Gastroesophageal sphincter (tissue), 4 donors: ENCODE data around the gene SLC9A3. TPM values are rescaled to one million over a fixed set of nuclear protein-coding genes. Genes with fewer than 3 reads are reported as not detected.

Experiments used
- ATAC-seq: fragments of 150-250 bp; one replicate; pipeline ENCODE4 v1.9.1; 2016; ENCODE audit warnings: mild to moderate bottlenecking, moderate library complexity
- H3K27ac ChIP-seq, 4 donors: fragments of 200-600 bp; sonication (generic) in 3 of 4; 1 replicate in 3 of 4; 2 replicates in 1 of 4; pipeline ENCODE4 v1.5.1; 2016 to 2019
- H3K27me3 ChIP-seq: fragments of 200-600 bp; sonication (generic); one replicate; pipeline ENCODE4 v1.5.1; 2019
- H3K36me3 ChIP-seq, 2 donors: fragments of 200-600 bp; sonication (generic); one replicate each; pipeline ENCODE4 v1.5.1; 2019; ENCODE audit warnings: control low read depth in 1 of 2
- H3K4me1 ChIP-seq, 3 donors: fragments of 200-600 bp; sonication (generic); 1 replicate in 2 of 3; 2 replicates in 1 of 3; pipeline ENCODE4 v1.5.1; 2016 to 2019; ENCODE audit warnings: control low read depth in 2 of 3
- H3K4me3 ChIP-seq, 2 donors: fragments of 200-600 bp; sonication (generic); one replicate each; pipeline ENCODE4 v1.5.1; 2019; ENCODE audit warnings: mild to moderate bottlenecking in 1 of 2, moderate library complexity in 1 of 2
- H3K9me3 ChIP-seq, 3 donors: fragments of 200-600 bp; sonication (generic); one replicate each; pipeline ENCODE4 v1.5.1; 2017 to 2019; ENCODE audit warnings: control low read depth in 2 of 3
- CTCF ChIP-seq, 4 experiments: fragments of 200-600 bp in 2 of 4; fragments of 450-650 bp in 2 of 4; sonication (generic) in 1 of 4; IDR thresholded peaks; one replicate each; pipeline ENCODE4 v1.5.1; 2017 to 2019; ENCODE audit warnings: antibody characterized with exemption in 4 of 4, mild to moderate bottlenecking in 2 of 4, moderate library complexity in 2 of 4
- EP300 ChIP-seq: sonication (generic); formaldehyde crosslinking; IDR thresholded peaks from one replicate; pipeline ENCODE4 v1.6.1; 2017; ENCODE audit warnings: antibody characterized with exemption, mild to moderate bottlenecking
- POLR2A ChIP-seq, 2 donors: fragments of 450-650 bp; IDR thresholded peaks; one replicate each; pipeline ENCODE4 v1.6.1; 2017; ENCODE audit warnings: antibody characterized with exemption in 2 of 2, mild to moderate bottlenecking in 2 of 2, moderate library complexity in 1 of 2
- POLR2AphosphoS5 ChIP-seq: sonication (generic); formaldehyde crosslinking; IDR thresholded peaks from one replicate; pipeline ENCODE4 v1.6.1; 2017; ENCODE audit warnings: antibody characterized with exemption
- WGBS, 2 donors: methylation state at CpG; one replicate each; pipeline ENCODE4 v1.1.5; 2018; ENCODE audit warnings: low coverage in 1 of 2; 5-methylcytosine and 5-hydroxymethylcytosine counted together
- total RNA-seq, 4 donors: library from RNA; depleted of rRNA; stranded (reverse); fragments of >200 nt; gene quantifications; one replicate each; pipeline ENCODE4 v1.1.0, GENCODE V29; 2016

SLC9A3 gene
- total RNA-seq, 4 donors from 2014 or later: 2.6 to 3.9 (median 2.8) TPM

GRCh38 chr5:514673-515072 is 9.6 kb downstream of the SLC9A3 start:
- ATAC-seq: no peak
- H3K9me3 ChIP-seq: no peaks in the 10 kb centered on the region
- WGBS, 2 donors: no CpG with 5 or more reads among the region's 8 CpGs
- H3K4me3 ChIP-seq: no peak overlapping the region
- no peak overlapping the region for H3K27ac ChIP-seq
- no peaks in the 10 kb centered on the region for H3K4me1 ChIP-seq
- H3K36me3 ChIP-seq: no peaks in the 10 kb centered on the region
- H3K27me3 ChIP-seq: peaks cover 83% of the 10 kb centered on the region
- TF ChIP-seq EP300 (no peak), POLR2A (IDR thresholded peaks at IDR 0.05) (no peak), POLR2AphosphoS5 (no peak), CTCF (IDR thresholded peaks at IDR 0.05) (no peak)

GRCh38 chr5:514101-514485 is 10.2 kb downstream of the SLC9A3 start:
- 70 to 74% methylated on average over 2 to 6 of the region's 12 CpGs for WGBS, 2 donors
- Histone ChIP-seq H3K4me3 (no peak overlapping the region), H3K27ac (no peak overlapping the region), H3K4me1 (no peaks in the 10 kb centered on the region), H3K9me3 (no peaks in the 10 kb centered on the region), H3K36me3 (no peaks in the 10 kb centered on the region), H3K27me3 (peaks cover 80% of the 10 kb centered on the region)
- TF ChIP-seq CTCF (IDR thresholded peaks at IDR 0.05) (no peak), POLR2AphosphoS5 (no peak), EP300 (no peak), POLR2A (IDR thresholded peaks at IDR 0.05) (no peak)
- no peak for ATAC-seq

GRCh38 chr5:513216-514100 is 10.8 kb downstream of the SLC9A3 start:
- no peak for TF ChIP-seq POLR2AphosphoS5
- TF ChIP-seq EP300: no peak
- TF ChIP-seq POLR2A (IDR thresholded peaks at IDR 0.05): no peak
- no peak for TF ChIP-seq CTCF (IDR thresholded peaks at IDR 0.05)
- Histone ChIP-seq H3K27ac (no peak overlapping the region), H3K9me3 (no peaks in the 10 kb centered on the region), H3K4me1 (no peaks in the 10 kb centered on the region), H3K36me3 (no peaks in the 10 kb centered on the region), H3K27me3 (peaks cover 76% of the 10 kb centered on the region), H3K4me3 (no peak overlapping the region)
- ATAC-seq: no peak
- WGBS, 2 donors: 50% methylated on average over 6 of the region's 31 CpGs; no CpG with 5 or more reads in 1 of the 2 donors

GRCh38 chr5:511476-511875 is 12.8 kb downstream of the SLC9A3 start:
- WGBS, 2 donors: 67 to 68% methylated on average over 7 to 11 of the region's 16 CpGs
- Histone ChIP-seq H3K27ac (no peak overlapping the region), H3K4me1 (no peaks in the 10 kb centered on the region), H3K4me3 (no peak overlapping the region), H3K9me3 (no peaks in the 10 kb centered on the region), H3K27me3 (peaks cover 67% of the 10 kb centered on the region), H3K36me3 (no peaks in the 10 kb centered on the region)
- TF ChIP-seq EP300: no peak
- no peak for TF ChIP-seq POLR2AphosphoS5
- no peak for TF ChIP-seq CTCF (IDR thresholded peaks at IDR 0.05)
- TF ChIP-seq POLR2A (IDR thresholded peaks at IDR 0.05): no peak
- no peak for ATAC-seq

- Histone ChIP-seq H3K4me3 (no peak overlapping the region), H3K4me1 (no peaks in the 10 kb centered on the region), H3K36me3 (no peaks in the 10 kb centered on the region), H3K27me3 (peaks cover 69% of the 10 kb centered on the region), H3K27ac (no peak overlapping the region), H3K9me3 (no peaks in the 10 kb centered on the region)
- no peak for ATAC-seq
- WGBS, 2 donors: 40% methylated on average over 2 of the region's 9 CpGs; no CpG with 5 or more reads in 1 of the 2 donors
- no peak for TF ChIP-seq POLR2AphosphoS5
- TF ChIP-seq POLR2A (IDR thresholded peaks at IDR 0.05): no peak
- TF ChIP-seq EP300: no peak
- no peak for TF ChIP-seq CTCF (IDR thresholded peaks at IDR 0.05)
Measured at GRCh38 chr5:510521-510920, 13.7 kb downstream of the SLC9A3 start.
